Measurements from ENCODE around the gene C17orf100.

C17orf100 gene

GRCh38 chr17:6696906-6697305, 45.3 kb downstream of the C17orf100 start:
- DNase-seq: no peak

GRCh38 chr17:6698004-6698403, 46.4 kb downstream of the C17orf100 start:
- no peak for DNase-seq

- no peak for DNase-seq
Measured at GRCh38 chr17:6699997-6700947, 48.7 kb downstream of the C17orf100 start.

GRCh38 chr17:6700948-6701307, 49.4 kb downstream of the C17orf100 start:
- DNase-seq: no peak

- DNase-seq: no peak
Measured at GRCh38 chr17:6701719-6702118, 50.2 kb downstream of the C17orf100 start.

GRCh38 chr17:6702567-6703215, 51.1 kb downstream of the C17orf100 start:
- DNase-seq: no peak

Data from activated CD4-positive, alpha-beta T cell treated with anti-CD3 and anti-CD28 coated beads, Interleukin-2, amount 50 U/mL, for 4 hours (primary cell).